ENCODE results near the gene AHCTF1.

Gene AHCTF1

DNA sequence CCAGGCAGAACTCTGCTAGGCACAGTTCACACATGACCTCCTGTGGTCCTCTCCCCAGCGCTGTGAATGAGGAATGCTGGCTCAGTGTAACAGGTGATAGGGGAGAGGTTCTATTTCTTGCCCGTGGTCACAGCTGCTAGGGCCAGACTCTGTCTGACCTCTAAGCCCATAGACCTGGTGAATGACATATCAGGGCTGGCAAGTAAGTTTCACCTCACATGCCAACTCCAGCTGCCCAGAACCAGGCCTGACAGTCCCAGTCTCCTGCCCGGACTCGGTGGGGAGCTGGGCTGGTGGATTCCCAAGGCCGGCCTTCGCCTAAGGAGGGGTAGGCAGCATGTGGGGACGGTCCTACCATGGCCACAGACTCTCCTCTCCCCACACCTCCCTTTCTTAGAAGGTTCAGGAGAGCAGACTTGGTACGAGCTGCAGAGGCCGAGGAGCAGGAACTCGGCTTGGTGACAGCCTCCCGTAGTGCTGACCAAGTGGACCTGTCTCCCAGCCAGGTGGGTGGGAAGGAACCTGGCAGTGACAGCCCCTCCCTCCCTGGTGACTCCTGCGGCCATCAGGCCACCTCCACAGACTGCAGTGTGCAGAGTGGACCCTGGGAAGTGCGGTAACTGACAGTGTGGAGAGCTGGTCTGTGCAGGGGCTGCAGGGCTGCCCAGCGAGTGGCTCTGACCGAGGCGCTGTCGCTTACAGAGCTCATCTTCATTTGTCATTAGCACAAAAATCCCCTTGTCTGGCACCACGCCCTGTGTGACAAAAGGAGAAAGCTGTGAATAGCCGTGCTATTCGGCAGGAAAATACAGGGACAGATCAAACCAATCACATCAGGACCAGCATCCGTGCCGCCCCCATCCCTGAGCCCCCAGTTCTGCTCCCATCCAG, 132.9 kb downstream of the AHCTF1 start:
- DNase-seq (ENCODE audit: low read depth), result no peak

DNA sequence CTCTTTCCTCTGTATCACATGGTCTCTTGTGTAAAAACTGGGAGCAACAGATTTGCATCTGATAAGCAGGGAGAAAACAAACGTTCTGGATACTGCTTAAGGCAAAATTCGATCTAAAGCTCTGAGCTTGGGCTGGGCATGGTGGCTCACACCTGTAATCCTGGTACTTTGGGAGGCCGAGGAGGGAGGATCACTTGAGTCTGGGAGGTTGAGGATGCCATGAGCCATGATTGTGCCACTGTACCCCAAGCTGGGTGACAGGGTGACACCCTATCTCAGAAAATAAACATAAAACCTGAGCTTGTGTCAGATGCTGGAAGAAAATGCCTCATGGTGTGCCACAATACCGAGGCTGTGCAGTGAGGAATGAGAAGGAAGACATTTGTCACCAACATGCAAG, 133.6 kb downstream of the AHCTF1 start:
- no peak for DNase-seq (ENCODE audit: low read depth)

DNA sequence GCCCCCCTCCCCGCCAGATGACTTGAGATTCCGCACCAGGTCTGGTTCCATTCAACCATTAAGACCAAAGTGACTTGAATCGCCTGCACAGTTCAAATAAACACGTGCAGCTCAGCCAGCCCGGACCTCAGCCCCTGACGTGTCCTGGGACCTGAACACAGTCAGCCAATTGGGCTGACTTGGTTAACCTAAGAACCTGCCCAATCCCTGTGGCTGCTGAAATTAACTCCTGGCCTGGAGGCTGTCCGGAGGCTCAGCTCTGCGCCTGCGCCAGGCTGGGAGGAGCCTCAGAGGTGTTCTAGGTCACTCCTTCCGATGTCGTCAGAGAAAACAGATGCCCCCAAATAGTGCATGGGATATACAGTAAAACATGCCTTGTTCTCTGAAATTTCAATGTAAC, 134.2 kb downstream of the AHCTF1 start:
- DNase-seq (ENCODE audit: low read depth), result no peak

DNA sequence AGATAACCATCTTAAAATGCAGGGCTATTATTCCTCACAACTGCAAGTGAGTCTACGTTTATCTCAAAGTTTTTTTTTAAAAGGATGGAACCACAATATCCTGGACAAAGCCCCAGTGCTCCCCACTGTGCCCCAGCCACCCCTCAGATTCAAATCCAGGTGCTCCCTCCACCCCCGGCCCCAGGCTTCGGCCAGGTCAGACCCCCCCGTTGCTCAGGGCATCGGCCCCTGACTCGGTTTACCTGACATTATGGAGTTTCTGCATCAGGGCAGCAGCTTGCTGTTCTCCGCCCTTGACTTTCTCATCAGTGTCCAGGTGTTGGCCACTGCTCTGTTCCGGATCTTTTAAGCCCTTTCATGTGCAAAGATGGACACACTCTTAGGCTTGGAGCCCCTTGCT, 134.6 kb downstream of the AHCTF1 start:
- no peak for DNase-seq (ENCODE audit: low read depth)

DNA sequence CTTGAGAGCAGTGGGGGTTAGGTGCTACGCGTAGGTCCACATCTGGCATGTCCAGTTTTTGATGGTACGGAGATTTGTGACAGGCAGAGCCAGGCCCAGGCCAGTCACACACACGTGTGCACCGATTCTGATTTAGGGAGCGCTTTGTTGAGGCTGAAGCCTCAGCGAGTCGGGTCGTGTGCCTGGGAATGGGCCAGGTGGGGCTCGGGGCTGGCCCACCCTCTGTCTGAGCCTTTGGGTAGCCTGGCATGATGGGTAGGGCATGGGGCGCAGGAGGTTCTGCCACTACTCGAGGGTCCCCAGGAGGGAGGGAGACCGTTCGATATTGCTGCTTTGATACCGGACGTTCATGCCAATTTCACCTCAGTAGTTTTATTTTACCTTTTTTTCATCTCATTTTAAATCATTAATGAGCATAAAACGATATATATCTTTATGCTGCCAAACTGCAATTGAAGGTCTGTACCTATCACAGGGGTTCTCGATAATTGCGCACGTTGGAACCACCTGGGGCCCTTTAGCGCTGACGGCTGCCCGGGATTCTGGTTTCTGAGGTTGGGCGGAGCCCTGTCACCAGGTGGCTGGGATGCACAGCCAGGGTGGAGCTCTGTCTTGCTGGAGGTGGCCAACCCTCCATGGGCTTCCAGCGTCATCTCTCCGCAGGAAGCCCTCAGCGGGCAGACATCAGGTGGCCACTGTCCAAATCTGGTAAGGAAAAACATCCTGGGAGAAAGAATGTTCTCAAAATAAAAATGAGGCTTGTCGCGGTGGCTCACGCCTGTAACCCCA, 135.6 kb downstream of the AHCTF1 start:
- DNase-seq (ENCODE audit: low read depth), result no peak

DNA sequence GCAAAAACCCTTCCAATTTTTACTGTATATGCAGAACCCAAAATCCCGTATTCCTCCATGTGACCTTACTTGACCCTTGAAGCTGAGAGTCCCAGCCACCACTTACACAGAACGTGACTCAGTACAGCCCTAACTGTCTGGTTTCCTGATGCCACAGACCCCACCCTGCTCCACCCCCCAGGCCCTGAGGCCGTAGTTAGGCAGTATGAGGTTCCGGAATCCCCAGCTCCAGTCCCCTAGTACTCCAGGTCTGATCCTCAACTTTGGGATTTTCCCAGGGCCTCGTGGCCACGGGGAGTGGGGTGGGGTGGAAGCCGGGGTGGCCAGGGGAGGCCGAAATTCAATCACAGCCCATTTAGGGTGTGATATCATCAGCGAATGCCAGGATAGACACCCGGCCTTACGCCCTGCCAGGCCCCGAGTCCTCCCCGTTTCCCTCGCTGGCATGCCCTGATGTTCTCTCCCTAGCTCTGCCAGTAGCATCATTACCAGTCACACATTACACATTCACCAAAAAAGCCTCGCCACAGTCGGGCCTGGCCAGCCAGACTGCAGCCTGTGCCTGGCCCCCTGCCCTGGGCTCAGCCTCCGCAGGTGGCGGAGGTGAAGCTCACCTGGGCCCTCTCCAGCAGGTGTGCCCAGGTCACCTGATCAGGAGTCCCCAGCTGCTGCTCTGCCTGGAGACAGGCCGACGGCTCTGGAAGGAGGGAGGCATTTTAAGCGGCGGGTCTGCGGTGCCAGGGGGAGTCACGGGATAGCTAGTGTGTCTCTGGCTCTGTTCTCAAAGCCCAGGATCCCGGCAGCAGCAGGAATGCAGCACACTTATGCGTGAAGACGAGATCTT, 136.7 kb downstream of the AHCTF1 start:
- no peak for DNase-seq (ENCODE audit: low read depth)

DNA sequence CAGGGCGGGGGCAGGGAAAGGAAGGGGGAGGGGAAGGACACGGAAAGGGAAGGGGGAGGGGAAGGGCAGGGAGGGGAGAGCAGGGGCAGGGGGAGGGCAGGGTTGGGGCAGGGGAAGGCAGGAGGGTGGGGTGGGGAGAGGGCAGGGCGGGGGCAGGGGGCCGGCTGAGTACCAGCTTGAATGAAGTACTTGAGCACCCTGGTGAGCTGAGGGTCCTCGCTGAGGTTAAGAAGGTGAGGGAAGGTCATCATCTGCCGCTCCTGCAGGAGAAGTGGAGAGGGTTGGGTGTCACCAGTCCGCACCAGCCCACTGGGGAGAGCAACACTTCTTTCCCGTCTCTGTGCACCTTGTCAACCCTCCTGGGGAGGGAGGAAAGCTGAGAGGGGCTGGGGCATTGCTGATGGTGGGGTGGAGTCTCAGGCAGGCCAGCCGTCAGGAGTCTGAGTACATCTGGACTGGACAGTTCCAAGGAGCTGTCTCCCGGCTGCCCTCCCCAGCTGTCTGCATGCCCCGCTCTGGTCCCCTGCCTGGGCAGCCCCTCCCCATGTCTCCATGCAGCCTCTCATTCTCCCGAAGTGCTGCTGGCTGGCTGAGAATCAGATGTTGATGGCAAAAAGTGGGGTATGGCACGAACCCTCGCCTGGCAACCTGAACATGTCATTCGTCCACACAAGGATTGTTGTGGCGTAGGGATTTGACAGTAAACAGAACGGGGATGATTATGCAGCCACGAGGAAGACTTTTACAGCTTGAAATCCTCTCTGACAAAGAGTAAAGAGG, 137.5 kb downstream of the AHCTF1 start:
- DNase-seq (ENCODE audit: low read depth), result no peak

DNA sequence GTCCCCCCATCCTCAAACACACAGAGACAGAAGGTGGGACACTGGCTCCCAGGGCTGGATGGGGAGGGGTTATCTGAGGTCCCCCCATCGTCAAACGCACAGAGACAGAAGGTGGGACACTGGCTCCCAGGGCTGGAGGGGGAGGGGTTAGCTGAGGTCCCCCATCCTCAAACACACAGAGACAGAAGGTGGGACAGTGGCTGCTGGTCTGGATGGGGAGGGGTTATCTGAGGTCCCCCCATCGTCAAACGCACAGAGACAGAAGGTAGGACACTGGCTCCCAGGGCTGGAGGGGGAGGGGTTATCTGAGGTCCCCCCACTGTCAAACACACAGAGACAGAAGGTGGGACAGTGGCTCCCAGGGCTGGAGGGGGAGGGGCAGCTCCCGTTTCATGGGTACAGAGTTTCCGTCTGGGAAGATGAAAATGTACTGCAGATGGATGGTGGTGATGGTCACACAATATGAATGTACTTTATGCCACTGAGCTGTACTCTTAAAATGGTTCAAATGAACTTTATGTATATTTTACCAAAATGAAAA, 138.3 kb downstream of the AHCTF1 start:
- DNase-seq (ENCODE audit: low read depth), result no peak

DNA sequence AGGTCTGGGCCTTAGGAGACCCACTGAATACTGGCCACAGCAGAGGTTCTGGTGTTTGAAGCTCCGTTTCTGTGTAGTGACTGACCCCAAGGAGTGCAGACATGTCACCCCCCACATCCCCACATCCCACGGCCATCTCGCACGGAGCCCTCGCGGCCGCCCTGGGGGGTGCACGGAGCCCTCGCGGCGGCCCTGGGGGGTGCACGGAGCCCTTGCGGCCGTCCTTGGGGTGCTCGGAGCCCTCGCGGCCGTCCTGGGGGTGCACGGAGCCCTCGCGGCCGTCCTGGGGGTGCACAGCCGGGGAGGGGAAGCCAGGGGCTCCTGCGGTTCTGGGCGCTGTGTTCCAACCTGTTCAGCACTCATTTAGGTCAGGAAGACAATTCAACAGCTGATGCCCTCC, 139.1 kb downstream of the AHCTF1 start:
- no peak for DNase-seq (ENCODE audit: low read depth)

DNA sequence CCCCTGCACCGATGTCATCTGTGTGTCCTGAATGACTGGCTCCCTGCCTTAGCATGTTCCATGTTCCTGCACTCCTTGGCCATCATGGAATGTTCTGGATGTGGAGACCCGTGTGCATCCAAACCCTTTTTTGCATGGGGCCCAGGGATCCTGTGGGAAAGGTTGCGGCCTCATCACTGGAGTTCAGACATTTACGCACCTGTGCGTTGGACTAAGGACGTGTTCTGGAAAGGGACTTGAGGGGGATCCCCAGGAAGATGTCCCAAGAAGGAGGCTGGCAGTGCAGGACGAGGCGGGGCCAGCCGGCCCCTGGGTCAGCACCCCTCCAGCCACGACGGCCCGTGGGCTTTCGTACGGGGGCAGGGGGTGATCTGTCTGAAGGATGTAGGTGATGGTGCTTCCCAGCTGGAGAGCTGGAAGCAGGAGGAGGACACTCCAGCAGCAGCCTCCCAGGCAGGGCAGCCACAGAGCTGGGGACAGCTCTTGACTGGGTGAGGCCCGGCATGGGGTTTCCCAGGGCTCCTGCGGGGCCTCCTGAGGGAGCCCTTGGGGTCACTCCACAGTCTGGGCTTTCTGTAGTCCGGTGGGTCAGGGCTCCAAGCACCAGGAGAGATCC, 140.3 kb downstream of the AHCTF1 start:
- DNase-seq (ENCODE audit: low read depth), result no peak

DNA sequence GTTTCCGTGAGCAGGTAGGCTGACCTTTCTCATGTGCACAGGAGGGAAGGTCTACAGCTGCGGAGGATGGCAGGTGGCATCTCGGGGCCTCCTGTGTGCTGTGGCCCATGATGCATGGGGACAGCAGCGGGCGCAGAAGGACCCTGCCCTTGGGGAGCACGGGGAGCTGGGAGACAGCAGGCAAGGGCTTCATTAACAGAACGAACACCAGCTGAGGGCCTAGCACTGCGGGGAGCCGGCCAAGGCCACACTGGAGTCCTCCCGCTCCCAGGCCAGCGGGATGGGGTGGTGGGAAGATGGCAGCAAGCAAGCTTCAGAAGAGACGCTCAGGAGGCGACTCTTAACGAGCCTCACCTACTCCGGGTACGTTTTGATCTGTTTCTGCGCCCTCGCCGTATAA, 140.9 kb downstream of the AHCTF1 start:
- no peak for DNase-seq (ENCODE audit: low read depth)

DNA sequence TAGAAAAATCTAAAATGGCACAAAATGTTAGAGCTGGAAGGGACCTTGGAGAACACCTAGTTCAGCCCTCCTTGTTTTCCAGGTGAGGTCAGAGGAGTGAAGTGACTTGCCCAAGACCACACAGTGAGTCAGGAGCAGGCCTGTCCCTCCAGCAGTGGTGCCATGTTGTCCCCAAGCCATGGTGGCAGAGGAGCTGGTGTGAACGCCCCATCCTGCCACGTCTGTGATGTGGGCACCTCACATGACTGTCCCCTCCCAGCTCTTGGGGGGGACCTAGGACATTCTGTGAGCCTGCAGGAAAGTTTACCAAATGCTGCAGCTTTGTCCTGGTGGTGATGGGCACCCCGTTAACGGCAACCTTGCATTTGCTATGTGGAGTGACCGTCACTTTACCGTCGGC, 141.4 kb downstream of the AHCTF1 start:
- no peak for DNase-seq (ENCODE audit: low read depth)

DNA sequence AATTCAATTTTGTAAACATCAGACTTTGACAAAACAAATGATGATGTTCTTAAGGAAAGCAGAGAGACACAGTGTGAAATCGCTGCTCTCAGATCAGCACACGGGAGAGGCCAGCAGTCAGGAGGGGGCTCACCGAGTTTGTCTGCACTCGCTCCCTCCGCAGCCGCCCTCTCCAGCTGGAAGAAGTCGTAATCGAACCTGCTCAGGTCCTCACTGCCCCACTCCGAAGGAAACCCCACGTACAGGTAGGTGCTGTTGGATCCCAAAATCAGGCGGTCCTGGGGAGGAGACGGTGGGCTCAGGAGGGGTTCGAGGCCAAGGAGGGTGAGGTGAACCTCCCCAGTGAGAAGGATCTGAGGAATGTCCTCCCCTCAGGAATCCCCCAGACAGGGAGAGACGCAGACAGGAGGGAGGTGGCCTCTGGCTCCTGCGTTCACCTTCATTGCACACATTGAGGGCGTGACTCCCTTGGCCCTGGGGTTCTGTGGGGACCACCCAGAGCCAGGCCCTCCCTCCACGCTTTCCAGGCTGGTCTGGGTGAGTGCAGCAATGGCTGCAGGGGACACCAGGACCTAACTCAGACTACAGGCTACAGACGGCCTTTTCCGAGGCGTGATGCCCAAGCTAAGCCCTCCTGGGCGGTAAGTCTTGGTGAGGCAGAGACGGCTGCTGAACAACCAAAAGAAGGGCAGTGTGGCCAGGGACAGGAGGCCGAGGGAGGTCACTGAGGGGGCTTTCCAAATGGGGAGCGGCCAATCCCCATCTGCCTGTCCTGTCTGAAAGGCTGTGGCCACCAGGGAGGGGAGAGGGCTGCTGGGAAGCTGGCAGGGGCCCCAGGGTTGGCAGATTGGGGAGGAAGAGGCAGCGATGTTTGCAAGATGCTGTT, 142.1 kb downstream of the AHCTF1 start:
- no peak for DNase-seq (ENCODE audit: low read depth)
